Tibial artery (tissue), 4 donors: ENCODE results near the gene OR51E2.

Experiments
- DNase-seq, 2 donors: peaks; one replicate each; pipeline ENCODE4 v3.0.0-alpha.2; 2019
- H3K27ac ChIP-seq, 2 donors: fragments of 200-600 bp; sonication (generic) in 1 of 2; 1 replicate in 1 of 2; 2 replicates in 1 of 2; pipeline ENCODE4 v1.5.1; 2018 to 2019; ENCODE audit warnings: mild to moderate bottlenecking in 1 of 2
- H3K27me3 ChIP-seq, 2 donors: fragments of 200-600 bp; sonication (generic) in 1 of 2; one replicate each; pipeline versions ENCODE4 v1.5.1 to v1.6.0; 2016 to 2019
- H3K36me3 ChIP-seq, 3 donors: fragments of 200-600 bp; sonication (generic) in 2 of 3; one replicate each; pipeline ENCODE4 v1.5.1; 2016 to 2019; ENCODE audit warnings: mild to moderate bottlenecking in 2 of 3
- H3K4me1 ChIP-seq, 4 donors: fragments of 200-600 bp; sonication (generic) in 2 of 4; 1 replicate in 3 of 4; 2 replicates in 1 of 4; pipeline ENCODE4 v1.5.1; 2016 to 2019
- H3K4me3 ChIP-seq, 2 donors: fragments of 200-600 bp; sonication (generic) in 1 of 2; 1 replicate in 1 of 2; 2 replicates in 1 of 2; pipeline ENCODE4 v1.5.1; 2018 to 2019; ENCODE audit warnings: mild to moderate bottlenecking in 2 of 2
- H3K9me3 ChIP-seq, 3 donors: fragments of 200-600 bp; sonication (generic) in 1 of 3; one replicate each; pipeline ENCODE4 v1.5.1; 2016 to 2019
- intact Hi-C: fragments of 100-400 bp; cut with DNase I; formaldehyde crosslinking; loops from one replicate; pipeline ENCODE4 v1.15.0; 2023; ENCODE audit warnings: low total_unique reads
- TF ChIP-seq, protein P1 (sequence below), 2 experiments: fragments of 200-600 bp in 1 of 2; fragments of 450-650 bp in 1 of 2; IDR thresholded peaks; one replicate each; pipeline ENCODE4 v1.5.1; 2017 to 2019; ENCODE audit warnings: antibody characterized with exemption in 2 of 2, mild to moderate bottlenecking in 1 of 2, moderate library complexity in 1 of 2

The OR51E2 gene

DNA sequence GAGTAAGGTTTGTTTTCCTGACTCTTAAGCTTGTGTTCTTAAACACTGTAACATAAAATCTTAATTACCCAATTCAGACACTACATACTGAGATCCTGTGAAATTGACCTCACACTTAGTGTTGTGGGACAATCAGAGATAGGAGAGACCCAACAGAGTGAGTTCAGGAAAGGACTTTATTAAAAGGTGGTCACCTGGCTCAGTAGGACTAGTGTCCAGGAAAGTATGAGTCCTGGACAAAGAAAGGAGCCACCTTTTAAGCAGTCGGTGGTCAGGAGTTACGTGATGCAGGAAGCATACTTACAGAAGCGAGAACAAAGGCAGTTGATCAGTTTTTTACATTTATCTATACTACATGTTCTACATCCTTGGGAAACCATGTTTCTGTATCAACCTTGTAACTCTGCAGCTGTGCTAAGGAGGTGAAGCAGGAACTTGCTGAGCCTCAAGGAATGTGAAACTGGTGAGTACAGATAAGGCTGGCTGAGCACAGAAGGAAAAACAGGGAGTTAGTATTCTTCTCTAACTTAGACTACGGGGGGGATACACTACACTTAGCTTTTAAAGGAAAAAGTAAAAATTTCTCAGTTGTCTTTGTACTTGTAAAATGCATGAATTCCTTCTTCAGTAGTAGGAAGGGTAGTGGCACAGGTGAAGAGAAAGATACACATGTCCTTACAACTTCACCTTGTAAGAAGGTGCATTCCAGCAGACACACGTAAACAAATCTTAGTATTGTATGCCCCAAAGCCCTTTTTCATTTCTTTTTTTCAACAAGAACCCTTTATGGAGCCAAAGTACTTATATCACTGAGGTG is 38.8 kb downstream of the OR51E2 start:
- intact Hi-C loops = no loop called here
- Histone ChIP-seq H3K9me3 (no peaks in the 10 kb centered on the region), H3K4me3 (no peak overlapping the region), H3K27ac (no peak overlapping the region), H3K27me3 (no peaks in the 10 kb centered on the region), H3K36me3 (no peaks in the 10 kb centered on the region), H3K4me1 (no peaks in the 10 kb centered on the region)
- TF ChIP-seq, protein P1, sequence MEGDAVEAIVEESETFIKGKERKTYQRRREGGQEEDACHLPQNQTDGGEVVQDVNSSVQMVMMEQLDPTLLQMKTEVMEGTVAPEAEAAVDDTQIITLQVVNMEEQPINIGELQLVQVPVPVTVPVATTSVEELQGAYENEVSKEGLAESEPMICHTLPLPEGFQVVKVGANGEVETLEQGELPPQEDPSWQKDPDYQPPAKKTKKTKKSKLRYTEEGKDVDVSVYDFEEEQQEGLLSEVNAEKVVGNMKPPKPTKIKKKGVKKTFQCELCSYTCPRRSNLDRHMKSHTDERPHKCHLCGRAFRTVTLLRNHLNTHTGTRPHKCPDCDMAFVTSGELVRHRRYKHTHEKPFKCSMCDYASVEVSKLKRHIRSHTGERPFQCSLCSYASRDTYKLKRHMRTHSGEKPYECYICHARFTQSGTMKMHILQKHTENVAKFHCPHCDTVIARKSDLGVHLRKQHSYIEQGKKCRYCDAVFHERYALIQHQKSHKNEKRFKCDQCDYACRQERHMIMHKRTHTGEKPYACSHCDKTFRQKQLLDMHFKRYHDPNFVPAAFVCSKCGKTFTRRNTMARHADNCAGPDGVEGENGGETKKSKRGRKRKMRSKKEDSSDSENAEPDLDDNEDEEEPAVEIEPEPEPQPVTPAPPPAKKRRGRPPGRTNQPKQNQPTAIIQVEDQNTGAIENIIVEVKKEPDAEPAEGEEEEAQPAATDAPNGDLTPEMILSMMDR (IDR thresholded peaks at IDR 0.05) = no peak
- no peak for DNase-seq

DNA sequence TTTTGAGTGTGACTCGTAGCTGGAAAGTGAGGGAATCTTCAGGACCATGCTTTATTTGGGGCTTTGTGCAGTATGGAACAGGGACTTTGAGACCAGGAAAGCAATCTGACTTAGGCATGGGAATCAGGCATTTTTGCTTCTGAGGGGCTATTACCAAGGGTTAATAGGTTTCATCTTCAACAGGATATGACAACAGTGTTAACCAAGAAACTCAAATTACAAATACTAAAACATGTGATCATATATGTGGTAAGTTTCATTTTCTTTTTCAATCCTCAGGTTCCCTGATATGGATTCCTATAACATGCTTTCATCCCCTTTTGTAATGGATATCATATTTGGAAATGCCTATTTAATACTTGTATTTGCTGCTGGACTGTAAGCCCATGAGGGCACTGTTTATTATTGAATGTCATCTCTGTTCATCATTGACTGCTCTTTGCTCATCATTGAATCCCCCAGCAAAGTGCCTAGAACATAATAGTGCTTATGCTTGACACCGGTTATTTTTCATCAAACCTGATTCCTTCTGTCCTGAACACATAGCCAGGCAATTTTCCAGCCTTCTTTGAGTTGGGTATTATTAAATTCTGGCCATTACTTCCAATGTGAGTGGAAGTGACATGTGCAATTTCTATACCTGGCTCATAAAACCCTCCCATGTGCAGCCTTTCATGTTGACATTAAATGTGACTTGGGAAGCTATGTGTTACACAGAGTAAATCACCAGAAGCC is 42.9 kb downstream of the OR51E2 start:
- intact Hi-C loops = no loop called here
- no peaks in the 10 kb centered on the region for H3K36me3 ChIP-seq
- no peak for DNase-seq
- no peak overlapping the region for H3K4me3 ChIP-seq
- no peak overlapping the region for H3K27ac ChIP-seq
- no peaks in the 10 kb centered on the region for H3K4me1 ChIP-seq
- no peaks in the 10 kb centered on the region for H3K9me3 ChIP-seq
- TF ChIP-seq, protein P1 (IDR thresholded peaks at IDR 0.05) = no peak
- H3K27me3 ChIP-seq = no peaks in the 10 kb centered on the region

DNA sequence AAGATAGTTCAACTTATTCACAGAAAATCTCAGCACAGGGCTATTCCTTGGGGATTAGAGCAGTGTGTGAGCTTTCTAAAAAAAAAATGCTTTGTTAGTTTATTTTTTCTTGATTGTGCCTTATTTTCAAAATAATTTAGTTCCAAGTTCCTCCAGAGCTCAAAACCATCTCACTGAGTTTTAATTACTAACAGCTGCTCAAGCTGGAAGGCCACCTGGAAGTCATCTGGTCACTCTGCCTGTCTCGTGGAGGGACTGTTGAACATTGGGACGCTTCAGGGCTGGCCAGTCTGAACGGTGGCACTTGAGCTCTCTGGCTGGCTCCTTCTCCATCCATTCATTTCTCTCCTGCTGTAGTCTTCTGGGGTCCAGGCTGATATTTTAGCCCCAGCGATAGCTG is 49.9 kb downstream of the OR51E2 start:
- TF ChIP-seq, protein P1 (IDR thresholded peaks at IDR 0.05) = no peak
- Histone ChIP-seq H3K4me1 (peaks cover 0 to 51% (median 15%) of the 10 kb centered on the region in 4 donors), H3K27me3 (no peaks in the 10 kb centered on the region), H3K4me3 (no peak overlapping the region), H3K27ac (peak overlapping the region; percentile 51 to 60), H3K9me3 (no peaks in the 10 kb centered on the region), H3K36me3 (no peaks in the 10 kb centered on the region)
- no peak for DNase-seq
- intact Hi-C loops = no loop called here

DNA sequence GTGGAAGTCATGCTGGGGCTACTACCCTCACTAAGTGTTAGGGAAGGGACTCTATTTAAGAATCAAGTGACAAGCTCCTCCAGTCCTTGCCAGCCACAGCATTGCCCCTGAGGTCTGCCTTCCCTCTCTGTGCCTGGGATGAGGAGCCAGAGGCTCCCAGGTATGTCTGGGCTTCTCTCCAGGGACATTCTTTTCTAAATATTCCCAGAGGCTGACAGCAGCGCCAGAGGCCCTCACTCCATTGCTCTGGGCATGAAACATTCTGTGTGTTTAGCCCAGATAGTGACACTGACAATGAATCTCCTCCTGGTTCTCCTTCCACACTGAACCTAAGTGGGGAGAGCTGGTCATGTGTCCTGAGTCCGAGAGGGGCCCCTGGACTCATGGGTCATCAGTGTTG is 51.7 kb downstream of the OR51E2 start:
- DNase-seq = no peak
- Histone ChIP-seq H3K36me3 (no peaks in the 10 kb centered on the region), H3K27me3 (no peaks in the 10 kb centered on the region), H3K4me1 (peaks cover 0 to 64% (median 15%) of the 10 kb centered on the region in 4 donors), H3K9me3 (no peaks in the 10 kb centered on the region), H3K4me3 (peak overlapping the region in 1 of 2 donors; percentile 34), H3K27ac (peak overlapping the region; percentile 42 to 60)
- intact Hi-C loops = no loop called here
- TF ChIP-seq, protein P1 (IDR thresholded peaks at IDR 0.05) = no peak

DNA sequence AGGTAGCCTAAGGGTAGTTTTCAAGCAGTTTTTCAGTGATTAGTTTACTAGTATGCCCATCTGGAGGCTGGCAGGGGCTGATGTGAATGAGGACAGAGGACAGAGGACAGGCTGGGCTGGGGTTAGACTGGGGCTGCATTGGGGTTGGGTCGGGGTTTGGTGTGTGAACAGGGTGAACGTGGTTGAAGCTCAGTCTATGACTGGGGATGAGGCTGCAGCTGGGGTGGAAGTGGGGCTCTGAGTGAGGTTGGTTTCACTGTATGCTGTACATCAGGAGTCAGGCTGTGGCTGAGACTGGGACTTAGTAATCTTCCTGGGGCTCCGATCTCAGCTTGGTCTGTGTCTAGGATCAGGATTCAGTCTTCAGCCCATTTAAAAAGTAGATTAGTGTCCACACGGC is 53.4 kb downstream of the OR51E2 start:
- no peak for DNase-seq
- H3K27me3 ChIP-seq = no peaks in the 10 kb centered on the region
- H3K36me3 ChIP-seq = no peaks in the 10 kb centered on the region
- TF ChIP-seq, protein P1 (IDR thresholded peaks at IDR 0.05) = no peak
- H3K27ac ChIP-seq = peak overlapping the region; percentile 42 to 60
- intact Hi-C loops = no loop called here
- H3K9me3 ChIP-seq = no peaks in the 10 kb centered on the region
- peaks cover 0 to 62% (median 15%) of the 10 kb centered on the region in 4 donors for H3K4me1 ChIP-seq
- H3K4me3 ChIP-seq = peak overlapping the region; percentile 34 to 38
